Measurements from ENCODE around the gene CIBAR2.

Gene CIBAR2

GRCh38 chr16:85112364-85112763 is at the start of gene CIBAR2:
Gene CIBAR2, minus strand, starts transcription at chr16:85112472. Its CDS starts 120 bp downstream, at chr16:85112352.
- DNase-seq = peak; percentile 1

- no peak for DNase-seq
Observed at GRCh38 chr16:85159179-85159980, 47.1 kb upstream of the CIBAR2 start.

GRCh38 chr16:85158743-85159178 is 46.5 kb upstream of the CIBAR2 start:
- no peak for DNase-seq

- DNase-seq = peak; percentile 14
Observed at GRCh38 chr16:85157813-85158742, 45.8 kb upstream of the CIBAR2 start.

GRCh38 chr16:85157372-85157771 is 45.1 kb upstream of the CIBAR2 start:
- DNase-seq = no peak

- no peak for DNase-seq
Observed at GRCh38 chr16:85156869-85157268, 44.6 kb upstream of the CIBAR2 start.

- no peak for DNase-seq
Observed at GRCh38 chr16:85156440-85156839, 44.2 kb upstream of the CIBAR2 start.

GRCh38 chr16:85153656-85154091 is 41.4 kb upstream of the CIBAR2 start:
- no peak for DNase-seq

- DNase-seq = no peak
Observed at GRCh38 chr16:85153046-85153445, 40.8 kb upstream of the CIBAR2 start.

GRCh38 chr16:85152414-85153030 is 40.2 kb upstream of the CIBAR2 start:
- no peak for DNase-seq

GRCh38 chr16:85151603-85152413 is 39.5 kb upstream of the CIBAR2 start:
- no peak for DNase-seq

- no peak for DNase-seq
Observed at GRCh38 chr16:85151079-85151602, 38.9 kb upstream of the CIBAR2 start.

GRCh38 chr16:85150331-85150940 is 38.2 kb upstream of the CIBAR2 start:
- no peak for DNase-seq

- DNase-seq = no peak
Observed at GRCh38 chr16:85149776-85150175, 37.5 kb upstream of the CIBAR2 start.

- no peak for DNase-seq
Observed at GRCh38 chr16:85148931-85149330, 36.7 kb upstream of the CIBAR2 start.

GRCh38 chr16:85146922-85147651 is 34.8 kb upstream of the CIBAR2 start:
- DNase-seq = no peak

- no peak for DNase-seq
Observed at GRCh38 chr16:85146532-85146797, 34.2 kb upstream of the CIBAR2 start.

GRCh38 chr16:85145734-85146531 is 33.7 kb upstream of the CIBAR2 start:
- DNase-seq = no peak

GRCh38 chr16:85145188-85145587 is 32.9 kb upstream of the CIBAR2 start:
- DNase-seq = no peak
